HG02970 (cell line): ENCODE data around the gene SPN.
"Not testable (repeated sequence)": the region's sequence is repeated elsewhere in the genome, so short reads cannot be mapped to it uniquely, and the experiment has no call there.

Experiments used
- ATAC-seq: cut with Tn5 transposase; IDR thresholded peaks from one replicate; pipeline ENCODE4 v1.9.1; 2021; ENCODE audit warnings: mild to moderate bottlenecking, moderate library complexity, moderate number of reproducible peaks; ENCODE audit not compliant: unreplicated experiment, low FRiP score

SPN gene

DNA sequence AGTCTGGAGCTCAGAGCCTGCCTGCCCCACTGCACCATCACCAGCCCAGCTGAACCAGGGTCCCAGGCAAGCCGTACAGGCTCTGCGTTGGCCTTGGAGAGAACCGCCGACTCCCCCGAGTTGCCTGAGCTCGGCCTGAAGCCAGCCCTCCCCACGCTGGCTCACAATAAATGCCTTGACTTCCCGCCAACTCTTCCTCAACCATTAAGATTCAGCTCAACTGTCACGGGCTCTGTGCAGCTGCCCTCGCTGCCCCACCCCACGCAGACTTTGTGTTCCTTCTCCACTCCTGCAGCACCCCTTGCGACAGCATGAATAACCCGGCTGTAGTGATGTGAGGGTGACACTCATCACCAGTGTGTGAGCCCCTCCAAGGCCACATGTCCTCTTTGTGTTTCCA is 11.1 kb downstream of the SPN start:
- no peak for ATAC-seq

DNA sequence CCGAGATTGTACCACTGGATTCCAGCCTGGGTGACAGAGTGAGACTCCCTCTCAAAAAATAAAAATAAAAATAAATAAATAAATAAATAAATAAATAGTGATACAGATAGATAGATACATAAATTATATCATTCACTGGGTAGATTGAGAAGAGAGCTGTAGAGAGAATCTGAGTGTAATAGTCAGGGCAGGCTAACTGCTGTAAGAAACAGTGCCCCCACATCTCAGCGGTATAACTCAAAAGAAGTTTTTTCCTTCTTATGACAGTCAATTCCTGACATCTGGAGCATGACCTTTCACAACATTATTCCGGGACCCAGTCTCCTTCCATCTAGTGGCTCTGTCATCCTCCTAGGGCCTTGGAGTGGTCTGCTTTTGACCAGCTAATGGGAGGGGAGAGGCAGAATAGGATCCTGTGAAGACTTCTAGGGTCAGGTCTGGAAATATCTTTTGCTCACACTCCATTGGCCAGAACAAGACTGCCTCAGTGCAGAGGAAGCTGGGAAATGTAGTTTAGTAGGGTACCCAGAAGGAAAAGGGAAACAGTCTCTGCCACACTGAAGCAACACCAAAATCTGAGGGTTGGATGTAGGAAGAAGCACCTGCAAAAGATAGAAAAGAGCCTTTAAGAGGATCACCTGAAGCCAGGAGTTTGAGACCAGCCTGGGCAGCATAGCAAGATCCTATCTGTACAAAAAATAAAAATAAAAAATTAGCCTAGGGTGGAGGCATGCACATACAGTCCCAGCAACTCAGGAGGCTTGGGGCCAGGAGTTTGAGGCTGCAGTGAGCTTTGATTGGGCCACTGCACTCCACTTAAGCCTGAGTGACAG is 13.0 kb downstream of the SPN start:
- ATAC-seq, result no peak

DNA sequence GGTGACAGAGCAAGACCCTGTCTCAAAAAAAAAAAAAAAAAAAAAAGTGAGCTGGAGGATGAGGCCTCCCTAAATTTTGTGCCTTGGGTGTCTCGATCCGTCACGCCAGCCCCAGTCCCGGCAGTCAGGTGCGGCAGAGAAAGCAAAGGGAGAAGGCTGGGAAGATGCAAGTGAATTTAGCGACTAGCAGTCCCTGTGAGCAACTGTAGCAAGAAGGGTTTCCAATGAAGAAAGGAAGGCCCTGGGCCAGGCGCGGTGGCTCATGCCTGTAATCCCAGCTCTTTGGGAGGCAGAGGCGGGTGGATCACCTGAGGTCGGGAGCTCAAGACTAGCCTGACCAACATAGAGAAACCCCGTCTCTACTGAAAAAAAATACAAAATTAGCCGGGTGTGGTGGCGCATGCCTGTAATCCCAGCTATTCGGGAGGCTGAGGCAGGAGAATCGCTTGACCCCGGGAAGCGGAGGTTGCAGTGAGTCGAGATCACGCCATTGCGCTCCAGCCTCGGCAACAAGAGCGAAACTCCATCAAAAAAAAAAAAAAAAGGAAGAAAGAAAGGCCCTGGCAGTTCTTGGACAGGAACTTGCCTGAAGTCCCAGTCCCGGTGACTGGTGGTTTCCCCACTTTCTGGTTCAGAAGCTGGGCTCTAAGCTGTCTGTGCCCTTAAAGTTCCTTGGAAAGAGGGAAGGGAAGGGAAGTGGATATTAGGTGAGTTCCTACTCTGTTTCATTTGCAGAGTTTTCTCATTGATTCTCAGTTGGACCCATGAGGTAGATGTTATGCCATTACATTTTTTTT is 14.1 kb downstream of the SPN start:
- ATAC-seq, result no peak

DNA sequence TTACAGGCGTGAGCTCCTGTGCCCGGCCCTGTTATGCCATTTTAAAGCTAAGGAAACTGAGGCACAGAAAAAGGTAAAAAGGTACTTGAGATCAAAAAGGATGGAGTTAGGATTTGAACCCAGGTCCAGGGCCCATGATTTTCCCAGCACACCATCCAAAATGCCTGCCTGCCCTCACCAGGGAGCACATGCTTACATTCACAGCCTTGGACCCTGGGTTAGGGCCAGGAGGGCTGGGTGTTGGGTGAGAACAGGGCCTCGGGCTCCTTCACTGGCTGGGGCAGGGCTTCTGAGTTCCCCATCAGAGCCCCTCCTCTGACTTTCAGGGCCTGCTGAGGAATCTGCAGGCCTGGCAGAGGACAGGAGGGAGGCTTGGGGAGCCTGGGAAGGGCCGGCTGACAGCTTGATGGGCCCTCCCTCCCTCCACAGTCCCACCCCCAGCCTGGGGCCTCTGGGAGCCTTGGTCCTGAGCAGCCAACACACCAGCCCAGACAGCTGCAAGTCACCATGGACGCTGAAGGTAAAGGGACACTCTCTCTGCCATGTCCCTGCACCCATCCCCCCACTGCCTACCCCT is 15.7 kb downstream of the SPN start, which contains the start of gene QPRT:
TSS of gene QPRT (plus strand) at position 490 of the 577 bp plus-strand sequence. CDS start at position 508, 18 bp downstream.
- no peak for ATAC-seq

DNA sequence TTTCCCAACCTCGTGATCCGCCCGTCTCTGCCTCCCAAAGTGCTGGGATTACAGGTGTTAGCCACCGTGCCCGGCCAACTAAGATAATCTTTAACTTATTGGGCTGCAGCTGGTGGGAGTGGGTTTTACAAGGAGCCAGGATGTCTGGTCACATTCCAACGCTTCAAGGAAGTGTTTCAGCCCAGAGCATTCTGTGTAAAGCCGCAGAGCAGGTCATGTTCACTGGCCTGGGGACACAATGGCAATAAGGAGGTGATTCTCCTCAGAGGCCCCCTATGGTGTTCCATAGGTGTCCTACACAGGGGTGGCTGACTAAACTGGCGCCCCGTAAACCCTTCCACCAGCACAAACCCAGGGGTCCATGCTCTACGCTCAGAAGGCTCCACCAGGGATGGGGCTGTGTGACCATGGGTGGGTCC is 17.1 kb downstream of the SPN start:
- ATAC-seq, result no peak

DNA sequence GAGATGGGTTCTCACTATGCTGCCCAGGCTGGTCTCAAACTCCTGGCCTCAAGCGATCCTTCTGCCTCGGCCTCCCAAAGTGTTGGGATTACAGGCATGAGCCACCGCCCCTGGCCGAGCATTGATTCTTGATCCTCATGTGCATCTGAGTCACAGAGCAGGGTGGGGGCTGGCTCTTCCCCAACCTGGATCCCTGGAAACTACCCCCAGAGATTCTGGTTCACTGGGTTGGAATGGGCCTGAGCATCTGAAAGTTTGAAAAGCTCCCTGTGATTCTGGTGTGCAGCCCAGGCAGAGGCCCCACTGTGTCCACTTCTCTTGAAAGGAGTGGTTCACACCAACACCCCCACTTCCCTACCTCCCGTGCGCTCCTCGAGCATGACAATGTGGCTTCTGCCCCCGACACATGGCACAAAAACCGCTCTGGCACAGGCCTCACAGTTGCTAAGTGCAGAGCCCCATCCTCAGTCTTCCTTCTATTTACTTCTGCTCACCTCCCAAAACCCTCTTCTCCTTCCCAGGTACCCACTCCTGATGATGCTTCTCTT is 20.6 kb downstream of the SPN start:
- no peak for ATAC-seq

DNA sequence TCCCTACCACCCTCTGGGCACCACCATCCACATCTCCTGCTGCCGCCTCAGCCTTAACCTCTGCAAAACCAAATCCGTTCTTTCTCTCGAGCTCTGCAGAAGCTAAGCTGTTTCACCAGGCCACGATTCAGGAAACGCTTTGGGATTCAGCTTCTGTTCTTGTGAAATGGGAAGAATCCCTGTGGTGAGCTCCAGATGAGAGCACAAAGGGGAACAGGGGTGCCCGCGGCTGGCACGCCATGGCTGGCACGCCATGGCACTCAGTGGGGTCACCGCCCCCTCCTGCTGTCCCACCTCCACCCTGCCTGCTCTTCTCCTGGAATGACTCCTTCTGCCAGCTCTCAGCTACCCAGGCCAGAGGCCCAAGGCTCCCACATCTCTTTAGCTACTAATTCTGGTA is 21.6 kb downstream of the SPN start:
- no peak for ATAC-seq

DNA sequence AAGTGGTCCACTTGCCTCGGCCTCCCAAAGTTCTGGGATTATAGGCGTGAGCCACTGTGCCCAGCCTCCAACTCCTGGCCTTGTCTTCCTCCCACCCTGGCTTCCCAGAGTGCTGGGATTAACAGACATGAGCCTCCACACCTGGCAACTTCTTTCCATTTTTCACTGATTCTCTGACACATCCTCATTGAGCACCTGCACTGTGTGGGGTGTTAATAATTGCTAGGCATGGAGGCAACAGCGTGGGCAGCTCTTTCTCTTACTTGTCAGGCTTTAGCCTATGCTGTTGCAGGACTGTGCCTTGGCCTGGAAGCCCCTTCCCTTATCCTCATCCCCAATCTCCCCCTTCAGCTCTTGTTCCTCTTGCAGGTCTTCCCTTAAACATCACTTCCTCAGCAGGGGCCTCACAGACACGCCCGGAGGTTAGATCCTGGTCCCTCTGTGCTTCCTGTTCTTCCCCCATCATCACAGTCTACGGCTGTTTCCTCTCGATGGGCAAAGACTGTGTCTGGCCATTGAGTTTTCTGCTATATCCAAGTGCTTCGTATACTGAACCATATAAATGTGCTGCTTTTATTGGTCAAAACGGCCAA is 23.8 kb downstream of the SPN start:
- ATAC-seq, result no peak

DNA sequence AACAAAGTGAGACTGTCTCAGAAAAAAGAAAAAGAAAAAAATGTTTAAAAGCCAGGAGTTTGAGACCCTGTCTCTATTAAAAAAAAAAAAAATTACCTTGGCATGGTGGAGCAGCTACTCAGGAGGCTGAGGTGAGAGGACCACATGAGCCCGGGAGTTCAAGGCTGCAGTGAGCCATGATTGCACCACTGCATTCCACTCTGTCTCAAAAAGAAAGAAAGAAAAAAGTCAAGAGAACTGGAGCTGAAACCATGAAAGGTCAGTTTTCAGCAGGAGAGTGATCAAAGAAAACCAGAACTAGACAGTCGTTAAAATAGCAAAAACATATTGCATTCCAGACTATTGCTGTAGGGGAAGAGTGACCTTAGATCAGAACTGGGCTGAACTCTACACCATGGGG is 24.7 kb downstream of the SPN start:
- ATAC-seq, result no peak

DNA sequence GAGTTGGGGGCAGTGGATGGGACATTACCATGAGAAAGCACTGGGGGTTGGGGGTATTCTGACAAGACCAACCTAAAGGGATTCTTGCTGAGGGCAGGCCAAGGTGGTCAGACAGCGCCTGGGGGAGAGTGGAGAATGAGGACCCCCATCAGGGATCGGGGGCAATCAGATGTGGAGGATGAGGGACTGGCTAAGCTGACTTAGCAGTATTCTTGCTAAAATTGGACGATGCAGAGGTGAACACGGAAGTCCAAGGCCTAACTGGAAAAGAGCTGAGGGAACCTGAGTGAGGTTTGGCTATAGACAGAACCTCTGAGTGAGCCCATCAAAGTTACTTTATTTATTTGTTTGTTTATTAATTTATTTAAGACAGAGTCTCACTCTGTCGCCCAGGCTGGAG is 25.1 kb downstream of the SPN start:
- ATAC-seq, result no peak

DNA sequence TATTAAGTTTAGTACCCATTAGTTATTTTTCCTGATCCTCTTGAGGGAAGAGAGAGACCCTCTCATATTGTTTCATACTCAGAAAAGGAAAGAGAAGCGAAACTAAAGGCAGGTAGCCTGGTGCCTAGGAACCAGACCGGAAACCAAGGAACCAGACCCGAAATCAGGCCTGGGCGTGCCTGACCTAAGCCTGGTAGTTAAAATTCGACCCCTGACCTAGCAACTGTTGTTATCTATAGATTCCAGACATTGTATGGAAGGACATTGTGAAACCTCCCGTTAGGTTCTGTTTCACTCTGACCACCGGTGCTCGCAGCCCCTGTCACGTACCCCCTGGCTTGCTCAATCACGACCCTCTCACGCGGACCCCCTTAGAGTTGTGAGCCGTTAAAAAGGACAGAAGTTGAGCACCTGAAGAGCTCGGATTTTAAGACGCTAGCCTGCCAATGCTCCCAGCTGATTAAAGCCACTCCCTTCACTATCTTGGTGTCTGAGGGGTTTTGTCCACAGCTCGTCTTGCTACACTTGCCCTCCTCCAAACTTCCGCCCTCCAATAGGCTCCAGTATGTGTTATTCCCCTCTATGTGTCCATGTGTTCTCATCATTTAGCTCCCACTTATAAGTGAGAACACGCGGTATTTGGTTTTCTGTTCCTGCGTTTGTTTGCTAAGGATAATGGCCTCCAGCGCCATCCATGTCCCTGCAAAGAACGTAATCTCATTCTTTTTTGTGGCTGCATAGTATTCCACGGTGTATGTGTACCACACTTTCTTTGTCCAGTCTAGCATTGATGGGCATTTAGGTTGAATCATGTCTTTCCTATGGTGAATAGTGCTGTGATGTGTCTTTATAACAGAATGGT is 26.7 kb downstream of the SPN start:
- ATAC-seq, result not testable (repeated sequence)

DNA sequence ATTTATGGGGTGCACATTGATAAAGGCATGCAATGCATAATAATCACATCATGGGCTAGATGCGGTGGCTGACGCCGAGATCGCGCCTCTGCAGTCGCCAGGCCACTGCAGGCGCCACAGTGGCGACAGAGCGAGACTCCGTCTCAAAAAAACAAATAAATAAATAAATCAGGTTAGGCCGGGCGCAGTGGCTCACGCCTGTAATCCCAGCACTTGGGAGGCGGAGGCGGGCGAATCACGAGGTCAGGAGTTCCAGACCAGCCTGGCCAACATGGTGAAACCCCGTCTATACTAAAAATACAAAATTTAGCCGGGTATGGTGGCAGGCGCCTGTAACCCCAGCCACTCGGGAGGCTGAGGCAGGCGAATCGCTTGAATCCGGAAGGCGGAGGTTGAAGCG is 29.6 kb downstream of the SPN start:
- ATAC-seq, result not testable (repeated sequence)

DNA sequence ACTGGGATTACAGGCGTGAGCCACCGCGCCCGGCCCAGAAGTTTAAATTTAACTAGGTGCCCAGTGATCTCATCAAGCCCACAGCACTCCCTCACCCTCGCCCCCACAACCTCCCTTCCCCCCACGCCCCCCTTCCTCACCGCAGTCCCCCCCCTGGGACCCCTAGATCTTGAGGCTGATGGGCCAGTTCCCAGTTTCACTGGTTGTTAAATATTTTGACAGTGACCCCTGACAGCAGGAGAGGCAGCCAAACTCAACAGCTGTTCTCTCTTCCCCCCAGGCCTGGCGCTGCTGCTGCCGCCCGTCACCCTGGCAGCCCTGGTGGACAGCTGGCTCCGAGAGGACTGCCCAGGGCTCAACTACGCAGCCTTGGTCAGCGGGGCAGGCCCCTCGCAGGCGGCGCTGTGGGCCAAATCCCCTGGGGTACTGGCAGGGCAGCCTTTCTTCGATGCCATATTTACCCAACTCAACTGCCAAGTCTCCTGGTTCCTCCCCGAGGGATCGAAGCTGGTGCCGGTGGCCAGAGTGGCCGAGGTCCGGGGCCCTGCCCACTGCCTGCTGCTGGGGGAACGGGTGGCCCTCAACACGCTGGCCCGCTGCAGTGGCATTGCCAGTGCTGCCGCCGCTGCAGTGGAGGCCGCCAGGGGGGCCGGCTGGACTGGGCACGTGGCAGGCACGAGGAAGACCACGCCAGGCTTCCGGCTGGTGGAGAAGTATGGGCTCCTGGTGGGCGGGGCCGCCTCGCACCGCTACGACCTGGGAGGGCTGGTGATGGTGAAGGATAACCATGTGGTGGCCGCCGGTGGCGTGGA is 31.5 kb downstream of the SPN start:
- no peak for ATAC-seq

DNA sequence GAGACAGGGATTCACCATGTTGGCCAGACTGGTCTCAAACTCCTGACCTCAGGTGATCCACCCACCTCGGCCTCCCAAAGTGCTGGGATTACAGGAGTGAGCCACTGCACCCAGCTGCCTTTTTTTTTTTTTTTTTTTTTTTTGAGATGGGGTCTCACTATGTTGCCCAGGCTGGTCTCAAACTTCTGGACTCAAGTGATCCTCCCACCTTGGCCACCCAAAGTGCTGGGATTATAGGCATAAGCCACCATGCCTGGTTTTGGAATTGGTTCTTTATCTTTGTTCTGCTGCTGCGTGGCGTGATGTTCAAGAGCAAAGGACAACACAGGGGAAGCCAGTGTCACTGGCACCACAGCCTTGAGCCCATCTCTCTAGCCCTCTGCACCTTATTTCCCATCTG is 32.6 kb downstream of the SPN start:
- not testable (repeated sequence) for ATAC-seq

DNA sequence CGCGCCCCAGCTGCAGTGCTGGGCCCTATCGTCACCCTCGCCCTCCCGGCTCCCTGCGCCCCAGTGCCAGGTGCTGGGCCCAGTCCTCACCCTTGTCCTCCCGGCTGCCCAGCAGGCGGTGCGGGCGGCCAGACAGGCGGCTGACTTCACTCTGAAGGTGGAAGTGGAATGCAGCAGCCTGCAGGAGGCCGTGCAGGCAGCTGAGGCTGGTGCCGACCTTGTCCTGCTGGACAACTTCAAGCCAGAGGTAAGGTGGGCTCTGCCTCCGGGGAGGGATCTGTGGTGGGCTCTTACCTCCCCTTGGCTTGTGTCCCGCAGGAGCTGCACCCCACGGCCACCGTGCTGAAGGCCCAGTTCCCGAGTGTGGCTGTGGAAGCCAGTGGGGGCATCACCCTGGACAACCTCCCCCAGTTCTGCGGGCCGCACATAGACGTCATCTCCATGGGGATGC is 33.9 kb downstream of the SPN start:
- no peak for ATAC-seq

DNA sequence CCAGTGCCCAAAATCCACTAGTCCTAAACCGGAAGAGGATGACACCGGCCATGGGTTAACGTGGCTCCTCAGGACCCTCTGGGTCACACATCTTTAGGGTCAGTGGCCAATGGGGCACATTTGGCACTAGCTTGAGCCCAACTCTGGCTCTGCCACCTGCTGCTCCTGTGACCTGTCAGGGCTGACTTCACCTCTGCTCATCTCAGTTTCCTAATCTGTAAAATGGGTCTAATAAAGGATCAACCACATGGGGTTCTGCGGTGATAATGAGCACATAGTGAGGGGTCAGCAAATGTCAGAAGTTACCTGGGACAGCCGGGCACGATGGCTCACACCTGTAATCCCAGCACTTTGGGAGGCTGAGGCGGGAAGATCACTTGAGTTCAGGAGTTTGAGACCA is 34.3 kb downstream of the SPN start:
- no peak for ATAC-seq

DNA sequence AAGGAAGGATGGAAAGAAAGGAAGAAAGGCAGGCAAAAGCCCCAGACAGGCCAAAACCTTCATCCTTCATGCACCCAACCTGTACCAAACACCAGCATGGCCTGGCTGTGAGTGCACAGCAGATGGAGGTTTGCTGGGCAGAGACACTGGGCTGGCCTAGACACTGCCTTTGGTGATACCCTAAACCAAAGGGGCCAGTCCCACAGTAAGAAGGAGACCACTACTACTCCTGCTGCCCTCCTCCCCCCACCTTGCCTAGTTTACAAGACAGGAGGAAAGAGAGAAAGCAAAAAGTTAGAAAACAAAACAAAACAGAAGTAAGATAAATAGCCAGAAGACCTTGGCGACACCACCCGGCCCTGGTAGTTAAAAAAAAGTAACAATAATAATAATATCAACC is 35.0 kb downstream of the SPN start:
- no peak for ATAC-seq

DNA sequence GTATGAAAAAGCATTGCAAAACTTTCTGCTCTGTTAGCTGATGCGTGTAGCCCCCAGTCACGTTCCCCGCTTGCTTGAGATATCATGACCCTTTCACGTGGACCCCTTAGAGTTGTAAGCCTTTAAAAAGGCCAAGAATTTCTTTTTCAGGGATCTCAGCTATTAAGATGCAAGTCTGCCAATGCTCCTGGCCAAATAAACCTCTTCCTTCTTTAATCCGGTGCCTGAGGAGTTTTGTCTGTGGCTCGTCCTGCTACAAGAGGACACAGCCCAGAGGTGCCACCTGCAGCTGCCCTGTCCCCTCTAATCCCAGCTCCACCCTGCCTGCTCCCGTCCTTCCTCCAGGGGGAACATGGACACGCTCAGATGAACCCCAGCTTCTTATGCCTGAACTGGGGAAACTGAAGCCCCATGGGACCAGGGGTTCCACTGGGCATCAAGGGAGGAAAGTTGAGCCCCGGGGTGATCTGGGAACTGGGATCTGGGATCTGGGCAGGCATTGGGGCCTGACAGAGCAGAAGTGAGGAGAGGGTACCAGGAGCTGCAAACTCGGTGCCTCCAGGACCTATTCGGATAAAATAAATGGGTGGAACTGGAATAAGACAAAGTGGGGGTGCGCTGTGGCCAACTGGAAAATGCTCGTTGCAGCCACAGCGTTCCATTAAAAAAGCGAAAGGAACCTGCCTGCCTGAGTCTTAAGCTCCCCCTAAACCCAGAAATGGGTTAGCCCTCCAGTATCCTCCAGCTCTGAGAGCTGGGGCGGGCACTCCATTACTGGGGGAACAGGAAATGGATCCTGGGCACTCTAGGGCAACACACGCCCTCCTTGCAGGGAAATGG is 35.7 kb downstream of the SPN start:
- no peak for ATAC-seq
